ENCODE data around the gene PSEN1.

GRCh38 chr14:73238424-73238852 lies 102.1 kb downstream of the PSEN1 start:
- TF ChIP-seq POLR2A (IDR thresholded peaks at IDR 0.05): no peak
- no peak for TF ChIP-seq POLR2AphosphoS5 (IDR thresholded peaks at IDR 0.05)
- no peak for TF ChIP-seq CTCF (IDR thresholded peaks at IDR 0.05)

Measured in suprapubic skin (tissue), 4 donors.